ENCODE data around the gene RNGTT.

Gene RNGTT

GRCh38 chr6:88563277-88563625, 400.2 kb downstream of the RNGTT start:
- TF ChIP-seq TAF1 (IDR thresholded peaks at IDR 0.05; ENCODE audit: borderline replicate concordance, insufficient read depth, low read length) (no peak), SIN3A (IDR thresholded peaks at IDR 0.05; ENCODE audit: borderline replicate concordance, insufficient read depth, low read length) (no peak)

- TF ChIP-seq REST (IDR thresholded peaks at IDR 0.05; ENCODE audit: insufficient read depth in 1 of 2, low read depth in 2 of 2, low read length in 2 of 2) (no peak), FOXP2 (optimal IDR thresholded peaks at IDR 0.05; ENCODE audit: borderline replicate concordance, extremely low read depth, extremely low read length, insufficient read depth) (no peak), SIN3A (IDR thresholded peaks at IDR 0.05; ENCODE audit: borderline replicate concordance, insufficient read depth, low read length) (no peak), TAF1 (IDR thresholded peaks at IDR 0.05; ENCODE audit: borderline replicate concordance, insufficient read depth, low read length) (no peak), POLR2AphosphoS5 (IDR thresholded peaks at IDR 0.05; ENCODE audit: low read depth, low read length) (no peak)
Measured at GRCh38 chr6:88562353-88563276, 400.8 kb downstream of the RNGTT start.

GRCh38 chr6:88561954-88562315, 401.5 kb downstream of the RNGTT start:
- TF ChIP-seq SIN3A (IDR thresholded peaks at IDR 0.05; ENCODE audit: borderline replicate concordance, insufficient read depth, low read length) (no peak), TAF1 (IDR thresholded peaks at IDR 0.05; ENCODE audit: borderline replicate concordance, insufficient read depth, low read length) (no peak), REST (IDR thresholded peaks at IDR 0.05; ENCODE audit: insufficient read depth in 1 of 2, low read depth in 2 of 2, low read length in 2 of 2) (no peak), FOXP2 (optimal IDR thresholded peaks at IDR 0.05; ENCODE audit: borderline replicate concordance, extremely low read depth, extremely low read length, insufficient read depth) (no peak), POLR2AphosphoS5 (IDR thresholded peaks at IDR 0.05; ENCODE audit: low read depth, low read length) (no peak)

- no peak for TF ChIP-seq SIN3A (IDR thresholded peaks at IDR 0.05; ENCODE audit: borderline replicate concordance, insufficient read depth, low read length)
Measured at GRCh38 chr6:88561034-88561953, 402.1 kb downstream of the RNGTT start.
